ENCODE data around the gene ZNF609. TPM values are rescaled to one million over a fixed set of nuclear protein-coding genes. Genes with fewer than 3 reads are reported as not detected.

ZNF609 gene
- total RNA-seq, 4 donors from 2014 or later: 38.3 to 53.7 (median 45.3) TPM

DNA sequence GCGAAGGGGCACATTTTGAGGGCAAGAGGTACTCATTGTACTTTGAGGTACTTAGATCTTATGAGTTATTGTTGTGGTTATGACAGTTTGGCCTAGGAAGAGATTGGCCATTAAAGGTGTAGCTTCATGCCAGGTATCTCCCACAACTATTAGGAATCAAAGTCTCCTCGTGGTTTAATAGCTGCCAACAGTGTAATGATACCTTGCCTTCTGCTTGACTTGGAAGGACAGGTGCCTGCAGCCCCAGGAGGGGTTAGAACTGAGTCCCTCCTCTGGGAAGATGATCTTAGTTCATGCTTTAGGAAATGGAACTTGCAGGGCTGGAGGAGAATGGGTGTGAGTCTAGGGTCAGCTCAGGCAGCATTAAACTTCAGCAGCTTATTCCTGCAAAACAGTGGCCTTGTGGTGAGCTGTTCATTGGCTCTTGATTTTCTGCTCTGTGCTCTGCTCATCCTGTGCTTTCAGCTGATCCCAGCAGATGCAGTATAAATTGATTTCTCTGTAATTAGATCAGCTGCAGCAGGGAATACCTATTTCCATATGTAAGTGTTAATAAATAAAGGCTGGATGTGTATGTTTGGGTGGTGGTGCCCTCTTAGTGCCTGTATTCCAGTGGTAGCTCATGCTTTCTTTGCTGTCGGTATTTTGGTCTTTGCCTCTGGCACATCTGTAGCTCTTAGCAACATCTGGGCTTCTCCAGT is 40.5 kb downstream of the ZNF609 start:
- no peaks in the 10 kb centered on the region for H3K27me3 ChIP-seq
- peaks cover 29 to 83% (median 57%) of the 10 kb centered on the region in 4 donors for H3K4me1 ChIP-seq
- intact Hi-C loops (cut with DNase I): no loop called here
- no peaks in the 10 kb centered on the region for H3K9me3 ChIP-seq
- 57% methylated on average over 3 of the region's 3 CpGs for WGBS
- TF ChIP-seq EP300 (IDR thresholded peaks at IDR 0.05): no peak
- no peak for TF ChIP-seq POLR2A (IDR thresholded peaks at IDR 0.05; ENCODE audit: low read depth)
- TF ChIP-seq, protein P1, sequence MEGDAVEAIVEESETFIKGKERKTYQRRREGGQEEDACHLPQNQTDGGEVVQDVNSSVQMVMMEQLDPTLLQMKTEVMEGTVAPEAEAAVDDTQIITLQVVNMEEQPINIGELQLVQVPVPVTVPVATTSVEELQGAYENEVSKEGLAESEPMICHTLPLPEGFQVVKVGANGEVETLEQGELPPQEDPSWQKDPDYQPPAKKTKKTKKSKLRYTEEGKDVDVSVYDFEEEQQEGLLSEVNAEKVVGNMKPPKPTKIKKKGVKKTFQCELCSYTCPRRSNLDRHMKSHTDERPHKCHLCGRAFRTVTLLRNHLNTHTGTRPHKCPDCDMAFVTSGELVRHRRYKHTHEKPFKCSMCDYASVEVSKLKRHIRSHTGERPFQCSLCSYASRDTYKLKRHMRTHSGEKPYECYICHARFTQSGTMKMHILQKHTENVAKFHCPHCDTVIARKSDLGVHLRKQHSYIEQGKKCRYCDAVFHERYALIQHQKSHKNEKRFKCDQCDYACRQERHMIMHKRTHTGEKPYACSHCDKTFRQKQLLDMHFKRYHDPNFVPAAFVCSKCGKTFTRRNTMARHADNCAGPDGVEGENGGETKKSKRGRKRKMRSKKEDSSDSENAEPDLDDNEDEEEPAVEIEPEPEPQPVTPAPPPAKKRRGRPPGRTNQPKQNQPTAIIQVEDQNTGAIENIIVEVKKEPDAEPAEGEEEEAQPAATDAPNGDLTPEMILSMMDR (IDR thresholded peaks at IDR 0.05): no peak
- peaks cover 9 to 28% (median 17%) of the 10 kb centered on the region in 4 donors for H3K36me3 ChIP-seq
- no peak for DNase-seq (ENCODE audit: extremely low spot score)
- no peak overlapping the region for H3K4me3 ChIP-seq
- H3K27ac ChIP-seq (replicated peaks in 1 of 4): peak overlapping the region in 3 of 4 donors; percentile 25 to 72 (median 63)

DNA sequence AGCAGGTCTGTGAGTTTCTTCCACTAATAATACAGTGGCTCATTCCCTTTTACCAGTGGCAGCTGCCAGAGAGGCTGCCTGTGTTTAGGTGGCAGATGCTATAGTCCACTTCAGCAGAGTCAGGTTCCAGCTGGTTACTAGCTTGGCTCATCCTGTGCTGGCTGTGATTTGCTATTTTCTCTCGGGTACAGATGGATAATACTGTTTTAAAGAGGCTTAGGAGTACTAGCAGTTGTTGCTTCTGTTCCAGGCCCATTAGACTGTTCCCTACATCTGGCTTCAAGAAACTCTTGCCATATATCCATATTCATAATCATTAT is 41.0 kb downstream of the ZNF609 start:
- no peaks in the 10 kb centered on the region for H3K27me3 ChIP-seq
- H3K9me3 ChIP-seq: no peaks in the 10 kb centered on the region
- peaks cover 9 to 29% (median 16%) of the 10 kb centered on the region in 4 donors for H3K36me3 ChIP-seq
- peaks cover 29 to 83% (median 61%) of the 10 kb centered on the region in 4 donors for H3K4me1 ChIP-seq
- TF ChIP-seq, protein P1 (IDR thresholded peaks at IDR 0.05): no peak
- no peak for TF ChIP-seq POLR2A (IDR thresholded peaks at IDR 0.05; ENCODE audit: low read depth)
- TF ChIP-seq EP300 (IDR thresholded peaks at IDR 0.05): no peak
- no peak for TF ChIP-seq POLR2AphosphoS5 (IDR thresholded peaks at IDR 0.05)
- intact Hi-C loops (cut with DNase I): no loop called here
- no peak for DNase-seq (ENCODE audit: extremely low spot score)
- H3K4me3 ChIP-seq: no peak overlapping the region
- H3K27ac ChIP-seq (replicated peaks in 1 of 4): peak overlapping the region; percentile 25 to 75 (median 68)
- WGBS: 33% methylated on average over 1 of the region's 1 CpG

DNA sequence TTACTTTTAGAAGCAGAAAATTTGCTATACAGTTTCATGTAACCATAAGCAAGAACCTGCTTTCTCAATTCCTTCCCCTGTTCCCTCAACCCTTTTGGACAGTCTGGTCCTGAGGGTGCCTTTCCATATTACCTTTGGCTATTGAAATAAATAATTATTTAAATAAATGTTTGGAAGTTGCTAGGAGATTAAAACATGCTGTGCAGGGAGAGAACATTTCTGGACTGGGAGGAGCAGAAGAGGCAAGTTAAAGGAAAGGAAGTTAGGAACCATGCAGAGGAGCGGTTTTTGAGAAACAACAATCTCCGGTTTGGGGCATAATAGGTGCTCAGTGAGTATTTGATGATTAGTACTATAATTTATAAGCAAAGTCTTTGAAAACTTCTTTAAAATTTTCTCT is 41.8 kb downstream of the ZNF609 start:
- Histone ChIP-seq H3K4me3 (no peak overlapping the region), H3K4me1 (peaks cover 36 to 87% (median 67%) of the 10 kb centered on the region in 4 donors), H3K27me3 (no peaks in the 10 kb centered on the region), H3K27ac (replicated peaks in 1 of 4) (peak overlapping the region; percentile 63 to 75 (median 72)), H3K9me3 (no peaks in the 10 kb centered on the region), H3K36me3 (peaks cover 9 to 29% (median 13%) of the 10 kb centered on the region in 4 donors)
- WGBS: 71% methylated on average over 2 of the region's 2 CpGs
- DNase-seq (ENCODE audit: extremely low spot score): no peak
- no peak for TF ChIP-seq POLR2A (IDR thresholded peaks at IDR 0.05; ENCODE audit: low read depth)
- TF ChIP-seq, protein P1 (IDR thresholded peaks at IDR 0.05): no peak
- TF ChIP-seq EP300 (IDR thresholded peaks at IDR 0.05): no peak
- no peak for TF ChIP-seq POLR2AphosphoS5 (IDR thresholded peaks at IDR 0.05)
- intact Hi-C loops (cut with DNase I): no loop called here

DNA sequence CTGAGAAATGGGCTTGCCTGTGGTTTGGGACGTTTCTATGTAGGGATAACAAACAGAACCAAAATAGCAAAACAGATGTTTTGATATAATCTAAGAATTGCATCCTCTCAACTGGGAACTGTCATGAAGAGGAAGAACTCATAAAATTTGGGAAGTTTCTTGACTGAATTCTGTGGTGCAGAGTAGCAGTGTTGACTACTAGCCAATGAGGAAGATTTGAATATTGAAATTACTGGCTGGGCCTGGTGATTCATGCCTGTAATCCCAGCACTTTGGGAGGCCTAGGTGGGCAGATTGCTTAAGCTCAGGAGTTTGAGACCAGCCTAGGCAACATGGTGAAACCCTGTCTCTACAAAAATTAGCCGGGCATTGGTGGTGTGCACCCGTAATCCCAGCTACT is 42.2 kb downstream of the ZNF609 start:
- Histone ChIP-seq H3K4me1 (peaks cover 40 to 88% (median 71%) of the 10 kb centered on the region in 4 donors), H3K27ac (replicated peaks in 1 of 4) (peak overlapping the region; percentile 63 to 75 (median 72)), H3K27me3 (no peaks in the 10 kb centered on the region), H3K36me3 (peaks cover 9 to 29% (median 12%) of the 10 kb centered on the region in 4 donors), H3K4me3 (no peak overlapping the region), H3K9me3 (no peaks in the 10 kb centered on the region)
- no peak for DNase-seq (ENCODE audit: extremely low spot score)
- no peak for TF ChIP-seq EP300 (IDR thresholded peaks at IDR 0.05)
- TF ChIP-seq POLR2A (IDR thresholded peaks at IDR 0.05; ENCODE audit: low read depth): no peak
- TF ChIP-seq POLR2AphosphoS5 (IDR thresholded peaks at IDR 0.05): no peak
- TF ChIP-seq, protein P1 (IDR thresholded peaks at IDR 0.05): no peak
- intact Hi-C loops (cut with DNase I): no loop called here
- 75% methylated on average over 3 of the region's 3 CpGs for WGBS
